ENCODE data around the gene TRMU. TPM values are rescaled to one million over a fixed set of nuclear protein-coding genes. Genes with fewer than 3 reads are reported as not detected.

Gene TRMU
- total and polyA plus RNA-seq, 2 donors = 21.0 to 27.1 TPM

DNA sequence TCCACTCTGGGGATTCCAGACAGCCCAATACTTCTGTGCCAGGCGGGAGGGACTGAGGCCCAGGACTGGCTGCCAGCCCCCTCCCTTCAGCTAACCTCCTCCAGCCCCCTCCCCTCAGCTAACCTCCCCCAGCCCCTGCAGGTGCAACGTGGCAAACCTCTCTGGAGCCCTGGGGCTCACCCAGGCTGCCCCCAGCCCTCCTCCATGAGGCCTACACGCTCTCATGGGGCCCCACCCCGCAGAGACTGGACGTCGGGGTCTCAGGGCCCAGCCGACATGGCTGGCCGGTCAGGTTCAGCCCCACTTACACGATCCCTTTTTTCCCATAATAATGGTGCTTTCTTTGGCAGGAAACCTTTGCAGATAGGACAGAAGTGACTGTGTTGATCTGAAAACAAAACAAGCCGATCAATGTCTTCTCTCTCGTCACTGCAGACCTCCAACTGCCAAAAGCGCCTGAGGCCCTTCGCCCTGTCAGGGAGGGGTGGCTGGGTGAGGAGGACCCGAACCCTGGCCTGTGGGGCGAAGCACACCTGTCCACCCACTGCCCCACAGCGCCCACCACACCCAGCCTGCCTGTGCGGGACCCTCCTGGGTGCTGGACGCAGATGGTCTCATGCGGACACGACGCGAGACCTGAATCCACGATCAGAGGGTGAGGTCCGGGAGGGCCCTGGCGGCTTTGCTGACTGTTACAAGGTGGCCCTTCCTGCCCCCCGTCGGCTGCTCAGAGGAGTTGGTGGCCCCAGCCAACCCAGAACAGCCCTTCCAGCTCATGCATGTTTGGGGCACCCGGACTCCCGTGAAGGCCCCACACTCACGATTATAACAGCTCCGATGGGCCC, 33.6 kb downstream of the TRMU start:
- Histone ChIP-seq H3K4me3 (ENCODE audit: low read depth, low read length) (no peak overlapping the region), H3K27ac (ENCODE audit: low read depth) (no peak overlapping the region), H3K36me3 (ENCODE audit: insufficient read depth) (peaks cover 1% of the 10 kb centered on the region), H3K4me1 (ENCODE audit: insufficient read depth) (no peaks in the 10 kb centered on the region)
- DNase-seq (ENCODE audit: extremely low spot score) = no peak
- WGBS = 90% methylated on average over 31 of the region's 31 CpGs

DNA sequence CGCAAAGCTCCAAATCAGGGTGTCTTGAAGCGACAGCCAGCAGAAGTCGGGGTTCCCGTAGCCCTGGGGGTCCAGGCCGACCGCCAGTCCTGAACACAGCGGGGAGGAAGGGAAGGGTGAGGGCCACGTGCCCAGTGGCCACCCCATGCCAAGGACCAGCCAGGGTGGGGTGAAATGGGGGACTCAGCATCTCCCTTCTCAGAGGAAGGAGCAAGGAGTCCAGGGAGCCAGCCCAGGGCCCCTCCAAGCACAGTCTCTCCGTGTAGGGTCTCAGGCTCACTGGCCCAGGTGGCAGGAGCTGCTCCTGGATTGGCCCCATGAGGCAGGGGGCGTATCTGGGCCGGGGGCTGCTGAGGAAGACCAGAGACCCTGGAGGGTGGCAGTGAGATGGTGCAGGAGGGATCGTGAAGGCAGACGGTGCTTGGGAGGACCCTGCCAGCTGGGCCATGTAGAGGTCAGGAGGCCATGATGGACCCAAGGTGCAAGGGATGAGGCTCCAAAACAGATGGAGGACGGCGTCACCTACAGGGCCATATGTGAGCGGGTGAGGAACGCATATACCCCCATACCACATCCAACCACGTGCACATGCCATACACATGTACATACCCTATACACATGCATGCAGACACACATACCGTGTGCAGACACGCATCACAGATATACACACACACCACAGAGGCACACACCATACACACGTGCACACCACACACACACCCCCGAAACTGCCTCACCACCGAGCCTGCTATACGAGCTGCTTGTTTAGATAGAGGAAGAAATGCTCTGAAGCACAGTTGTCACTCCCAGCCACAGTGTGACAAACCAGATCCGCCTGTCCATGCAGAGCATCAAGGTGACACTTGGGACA, 34.4 kb downstream of the TRMU start:
- WGBS = 84% methylated on average over 25 of the region's 25 CpGs

DNA sequence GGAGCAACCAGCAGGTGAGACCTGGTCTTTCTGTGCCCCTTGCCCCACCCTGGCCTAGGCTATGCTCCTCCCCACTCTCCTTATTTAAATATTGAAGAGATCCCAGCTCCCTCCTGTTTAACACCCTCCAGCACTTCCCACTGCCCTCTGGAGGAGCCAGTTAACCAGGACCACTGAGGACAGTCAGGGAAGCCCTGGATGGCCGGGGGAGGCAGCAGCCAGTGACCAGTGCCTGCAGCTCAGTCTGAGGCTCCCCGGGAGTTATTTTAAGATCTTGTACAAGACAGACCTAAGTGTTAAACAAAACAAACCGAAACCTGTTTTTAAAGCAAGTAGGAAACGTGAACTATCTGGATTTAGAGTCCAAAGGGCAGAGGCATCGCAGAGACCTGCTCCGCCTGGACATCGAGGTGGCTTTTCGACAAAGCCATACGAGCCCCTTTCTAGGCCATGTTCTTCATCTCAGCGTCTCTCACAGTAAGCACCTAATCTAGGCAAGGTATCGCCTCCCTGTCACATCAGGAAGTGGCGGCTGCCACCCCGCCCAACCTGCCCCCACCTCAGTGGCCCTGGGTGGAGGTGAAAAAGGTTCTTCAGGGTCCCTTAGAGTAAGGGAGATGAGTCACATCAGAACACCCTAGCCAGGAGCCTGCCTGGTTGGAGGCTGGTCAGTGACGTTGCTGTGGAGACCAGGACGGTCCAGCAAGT, 35.2 kb downstream of the TRMU start:
- DNase-seq (ENCODE audit: extremely low spot score) = no peak
- no peaks in the 10 kb centered on the region for H3K36me3 ChIP-seq (ENCODE audit: insufficient read depth)
- H3K4me3 ChIP-seq (ENCODE audit: low read depth, low read length) = no peak overlapping the region
- 76% methylated on average over 15 of the region's 15 CpGs for WGBS
- no peak overlapping the region for H3K27ac ChIP-seq (ENCODE audit: low read depth)
- no peaks in the 10 kb centered on the region for H3K4me1 ChIP-seq (ENCODE audit: insufficient read depth)

More for the DNA sequence above, 34.4 kb downstream of the TRMU start:
- H3K36me3 ChIP-seq (ENCODE audit: insufficient read depth) = peaks cover 1% of the 10 kb centered on the region
- H3K4me1 ChIP-seq (ENCODE audit: insufficient read depth) = no peaks in the 10 kb centered on the region
- H3K27ac ChIP-seq (ENCODE audit: low read depth) = no peak overlapping the region
- DNase-seq (ENCODE audit: extremely low spot score) = no peak
- H3K4me3 ChIP-seq (ENCODE audit: low read depth, low read length) = no peak overlapping the region

DNA sequence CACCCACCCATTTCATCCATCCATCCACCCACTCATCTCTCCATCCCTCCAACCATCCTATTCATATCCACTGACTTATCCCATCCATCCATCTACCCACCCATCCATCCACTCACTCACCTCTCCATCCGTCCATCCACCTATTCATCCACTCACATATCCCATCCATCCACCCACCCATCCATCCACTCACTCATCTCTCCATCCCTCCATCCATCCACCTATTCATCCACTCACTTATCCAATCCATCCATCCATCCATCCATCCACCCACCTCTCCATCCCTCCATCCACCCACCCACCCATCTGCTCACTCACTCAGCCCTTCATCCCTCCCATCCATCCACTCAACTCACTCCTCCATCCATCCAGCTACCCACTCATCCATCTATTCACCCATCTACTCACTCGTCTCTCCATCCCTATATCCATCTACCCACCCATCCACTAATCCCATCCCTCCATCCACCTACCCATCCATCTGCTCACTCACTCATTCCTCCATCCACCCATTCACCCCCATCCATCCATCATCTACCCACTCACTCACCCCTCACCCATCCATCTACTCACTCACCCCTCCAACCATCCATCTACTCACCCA, 36.2 kb downstream of the TRMU start:
- Histone ChIP-seq H3K27ac (ENCODE audit: low read depth) (no peak overlapping the region), H3K4me1 (ENCODE audit: insufficient read depth) (no peaks in the 10 kb centered on the region), H3K4me3 (ENCODE audit: low read depth, low read length) (no peak overlapping the region), H3K36me3 (ENCODE audit: insufficient read depth) (no peaks in the 10 kb centered on the region)
- WGBS = 89% methylated on average over 2 of the region's 2 CpGs
- no peak for DNase-seq (ENCODE audit: extremely low spot score)

DNA sequence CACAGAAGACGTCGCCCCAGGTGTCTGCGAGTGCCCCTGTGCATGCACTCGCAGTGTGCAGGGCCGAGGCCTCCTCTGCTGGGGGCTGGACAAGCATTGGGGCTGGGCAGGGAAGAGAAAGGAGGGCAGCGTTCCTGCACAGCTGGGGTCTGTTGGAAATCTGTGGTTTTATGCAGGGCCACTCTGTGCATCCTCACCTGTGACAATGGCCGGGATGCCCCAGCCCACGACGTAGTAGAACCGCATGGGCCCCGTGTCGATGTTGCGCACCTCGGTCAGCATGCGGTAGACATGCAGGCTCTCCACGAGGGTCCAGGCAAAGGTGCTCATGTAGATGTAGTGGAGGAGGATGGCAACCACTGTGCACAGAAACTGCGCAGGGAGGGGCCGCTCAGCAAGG, 37.2 kb downstream of the TRMU start:
- DNase-seq (ENCODE audit: extremely low spot score) = no peak
- Histone ChIP-seq H3K36me3 (ENCODE audit: insufficient read depth) (no peaks in the 10 kb centered on the region), H3K4me1 (ENCODE audit: insufficient read depth) (no peaks in the 10 kb centered on the region), H3K27ac (ENCODE audit: low read depth) (no peak overlapping the region), H3K4me3 (ENCODE audit: low read depth, low read length) (no peak overlapping the region)
- 91% methylated on average over 18 of the region's 18 CpGs for WGBS

DNA sequence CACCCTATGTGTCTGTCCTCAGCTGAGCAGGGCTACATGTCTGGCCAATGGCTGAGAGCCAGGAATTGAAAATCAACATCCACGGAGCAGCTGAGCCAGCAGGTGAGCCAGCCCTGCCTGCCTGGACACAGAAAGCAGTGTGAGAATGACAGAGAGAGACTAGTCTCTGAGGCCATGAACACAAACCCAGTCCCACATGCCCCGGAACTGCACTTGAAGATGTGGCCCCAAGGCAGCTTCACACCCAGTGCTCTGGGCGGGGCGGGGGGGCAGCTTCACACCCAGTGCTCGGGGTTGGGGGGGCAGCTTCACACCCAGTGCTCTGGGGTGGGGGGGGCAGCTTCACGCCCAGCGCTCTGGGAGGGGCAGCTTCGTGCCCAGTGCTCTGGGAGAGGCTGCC, 37.6 kb downstream of the TRMU start:
- Histone ChIP-seq H3K4me1 (ENCODE audit: insufficient read depth) (no peaks in the 10 kb centered on the region), H3K4me3 (ENCODE audit: low read depth, low read length) (no peak overlapping the region), H3K27ac (ENCODE audit: low read depth) (no peak overlapping the region), H3K36me3 (ENCODE audit: insufficient read depth) (no peaks in the 10 kb centered on the region)
- DNase-seq (ENCODE audit: extremely low spot score) = no peak
- WGBS = 70% methylated on average over 8 of the region's 8 CpGs

DNA sequence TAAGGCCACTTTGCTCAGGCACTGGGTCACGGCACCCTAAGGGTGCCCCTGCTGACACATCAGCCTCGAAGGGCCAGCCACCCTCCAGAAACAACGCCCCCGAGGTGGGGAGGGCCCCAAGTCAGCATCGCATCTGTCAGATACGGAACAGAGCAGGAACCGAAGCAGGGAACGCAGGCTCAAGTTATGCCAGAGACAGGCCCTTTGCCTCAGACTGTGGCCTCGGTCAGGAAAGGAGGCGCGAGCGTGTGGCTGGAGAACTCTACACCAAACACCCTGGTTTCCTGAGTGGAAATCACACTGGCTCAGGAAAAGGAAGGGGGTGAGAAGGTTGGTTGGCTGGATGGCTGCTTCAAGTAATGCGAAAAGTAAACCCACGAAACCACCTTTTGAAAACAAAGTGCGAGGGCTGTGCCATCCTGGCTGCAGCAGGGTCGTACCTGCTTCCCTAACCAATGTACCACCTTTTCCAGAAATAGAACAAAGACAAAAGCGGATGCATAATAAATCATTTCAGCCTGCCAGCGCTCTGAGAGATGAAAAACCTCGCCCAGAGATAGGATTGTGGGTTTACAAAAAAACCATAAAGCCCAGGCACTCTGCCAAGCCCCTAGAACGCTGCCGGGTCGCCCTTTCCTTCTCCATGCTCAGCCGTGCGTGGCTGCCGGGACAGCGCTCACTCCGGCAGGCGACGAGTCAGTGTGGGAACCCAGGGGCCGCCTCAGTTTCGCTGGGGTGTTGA, 38.6 kb downstream of the TRMU start:
- Histone ChIP-seq H3K27ac (ENCODE audit: low read depth) (no peak overlapping the region), H3K36me3 (ENCODE audit: insufficient read depth) (no peaks in the 10 kb centered on the region), H3K4me1 (ENCODE audit: insufficient read depth) (no peaks in the 10 kb centered on the region)

DNA sequence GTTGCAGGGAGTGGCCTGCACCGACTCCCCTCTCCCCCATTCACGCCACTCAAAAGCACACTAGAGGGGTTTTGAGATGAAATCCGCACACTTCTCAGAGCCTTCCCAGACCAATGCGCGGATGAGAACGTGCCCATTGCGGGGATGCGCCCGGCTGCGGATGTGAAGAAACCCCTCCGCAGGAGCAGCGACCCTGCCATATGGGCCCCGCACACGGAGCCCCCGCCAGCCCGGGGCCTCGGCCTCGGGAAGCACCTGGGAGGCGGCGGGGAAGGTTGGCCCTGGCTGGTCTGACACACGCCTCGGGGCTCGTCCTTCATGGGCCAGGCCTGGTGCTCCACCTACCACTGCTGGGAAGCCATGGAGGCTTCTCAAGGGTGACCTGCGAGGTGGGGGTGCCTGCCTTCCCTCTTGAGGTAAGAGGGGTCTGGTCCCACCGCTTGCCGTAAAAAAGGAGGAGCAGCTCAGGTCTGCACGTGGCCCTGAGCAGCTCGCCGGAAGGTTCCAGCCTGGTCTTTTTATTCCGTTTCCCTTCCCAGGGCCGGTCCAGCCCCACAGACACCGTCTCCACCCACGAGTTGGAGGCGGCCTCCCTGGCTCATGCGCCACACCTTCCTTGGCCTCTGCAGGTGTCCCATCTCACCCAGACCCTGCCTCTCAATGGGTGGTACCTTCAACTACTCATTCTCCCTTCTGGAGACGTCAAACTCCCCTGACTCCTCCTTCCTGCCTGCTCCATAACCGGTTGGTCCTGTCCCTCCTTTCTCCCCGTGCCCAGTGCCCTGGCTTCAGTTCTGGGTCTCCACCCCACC, 39.4 kb downstream of the TRMU start:
- no peak for DNase-seq (ENCODE audit: extremely low spot score)
- Histone ChIP-seq H3K4me1 (ENCODE audit: insufficient read depth) (no peaks in the 10 kb centered on the region), H3K4me3 (ENCODE audit: low read depth, low read length) (no peak overlapping the region), H3K27ac (ENCODE audit: low read depth) (peak overlapping the region; percentile 34), H3K36me3 (ENCODE audit: insufficient read depth) (no peaks in the 10 kb centered on the region)
- 89% methylated on average over 38 of the region's 38 CpGs for WGBS

More for the DNA sequence above, 38.6 kb downstream of the TRMU start:
- H3K4me3 ChIP-seq (ENCODE audit: low read depth, low read length) = no peak overlapping the region
- 49% methylated on average over 31 of the region's 31 CpGs for WGBS
- DNase-seq (ENCODE audit: extremely low spot score) = no peak

DNA sequence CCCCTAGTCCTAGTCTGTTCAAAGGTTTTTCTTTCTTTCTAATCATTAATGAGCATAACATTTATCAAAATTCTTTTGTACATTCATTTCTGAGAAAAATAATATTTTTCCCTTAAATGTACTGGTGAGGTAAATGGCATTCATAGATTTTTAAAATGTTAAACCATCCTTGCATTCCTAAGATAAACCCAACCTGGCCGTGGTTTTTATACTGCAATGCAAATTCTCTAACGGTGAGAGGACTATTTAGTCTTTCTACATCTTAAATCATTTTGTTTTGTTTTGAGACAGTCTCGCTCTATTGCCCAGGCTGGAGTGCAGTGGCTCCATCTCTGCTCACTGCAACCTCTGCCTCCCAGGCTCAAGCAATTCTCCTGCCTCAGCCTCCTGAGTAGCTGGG, 40.6 kb downstream of the TRMU start:
- H3K27ac ChIP-seq (ENCODE audit: low read depth) = no peak overlapping the region
- 95% methylated on average over 3 of the region's 3 CpGs for WGBS
- no peaks in the 10 kb centered on the region for H3K4me1 ChIP-seq (ENCODE audit: insufficient read depth)
- no peak for DNase-seq (ENCODE audit: extremely low spot score)
- no peaks in the 10 kb centered on the region for H3K36me3 ChIP-seq (ENCODE audit: insufficient read depth)
- H3K4me3 ChIP-seq (ENCODE audit: low read depth, low read length) = no peak overlapping the region

DNA sequence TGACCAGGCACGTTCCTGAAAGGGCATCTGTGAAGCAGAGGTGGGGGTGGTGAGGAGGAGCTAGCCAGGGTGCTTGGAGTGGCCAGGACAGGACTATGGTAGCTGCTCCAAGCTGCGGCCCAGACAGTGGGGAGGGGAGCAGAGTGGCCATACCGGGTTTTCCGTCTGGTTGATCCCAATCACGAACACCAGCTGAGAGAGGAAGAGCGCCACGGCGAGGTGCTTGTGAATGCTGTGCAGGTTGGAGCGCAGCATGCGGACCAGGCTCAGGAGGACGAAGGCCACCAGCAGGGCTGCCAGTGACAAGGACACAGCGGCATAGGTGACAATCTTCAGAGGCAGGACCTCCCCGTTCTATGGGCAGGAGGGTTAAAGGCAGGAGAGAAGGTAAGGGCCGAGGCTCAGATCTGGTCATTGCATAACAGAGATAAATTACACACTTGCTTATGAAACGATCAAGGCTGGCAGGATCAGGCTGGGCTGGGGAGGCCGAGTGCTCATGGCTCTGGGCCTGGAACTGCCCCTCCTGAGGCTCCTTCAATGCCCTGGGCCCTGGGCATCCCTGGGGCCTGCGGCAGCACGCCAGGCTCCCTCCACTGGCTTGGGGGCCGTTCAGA, 41.5 kb downstream of the TRMU start:
- Histone ChIP-seq H3K4me3 (ENCODE audit: low read depth, low read length) (no peak overlapping the region), H3K4me1 (ENCODE audit: insufficient read depth) (no peaks in the 10 kb centered on the region), H3K36me3 (ENCODE audit: insufficient read depth) (no peaks in the 10 kb centered on the region), H3K27ac (ENCODE audit: low read depth) (peak overlapping the region; percentile 59)
- 87% methylated on average over 19 of the region's 19 CpGs for WGBS
- no peak for DNase-seq (ENCODE audit: extremely low spot score)

DNA sequence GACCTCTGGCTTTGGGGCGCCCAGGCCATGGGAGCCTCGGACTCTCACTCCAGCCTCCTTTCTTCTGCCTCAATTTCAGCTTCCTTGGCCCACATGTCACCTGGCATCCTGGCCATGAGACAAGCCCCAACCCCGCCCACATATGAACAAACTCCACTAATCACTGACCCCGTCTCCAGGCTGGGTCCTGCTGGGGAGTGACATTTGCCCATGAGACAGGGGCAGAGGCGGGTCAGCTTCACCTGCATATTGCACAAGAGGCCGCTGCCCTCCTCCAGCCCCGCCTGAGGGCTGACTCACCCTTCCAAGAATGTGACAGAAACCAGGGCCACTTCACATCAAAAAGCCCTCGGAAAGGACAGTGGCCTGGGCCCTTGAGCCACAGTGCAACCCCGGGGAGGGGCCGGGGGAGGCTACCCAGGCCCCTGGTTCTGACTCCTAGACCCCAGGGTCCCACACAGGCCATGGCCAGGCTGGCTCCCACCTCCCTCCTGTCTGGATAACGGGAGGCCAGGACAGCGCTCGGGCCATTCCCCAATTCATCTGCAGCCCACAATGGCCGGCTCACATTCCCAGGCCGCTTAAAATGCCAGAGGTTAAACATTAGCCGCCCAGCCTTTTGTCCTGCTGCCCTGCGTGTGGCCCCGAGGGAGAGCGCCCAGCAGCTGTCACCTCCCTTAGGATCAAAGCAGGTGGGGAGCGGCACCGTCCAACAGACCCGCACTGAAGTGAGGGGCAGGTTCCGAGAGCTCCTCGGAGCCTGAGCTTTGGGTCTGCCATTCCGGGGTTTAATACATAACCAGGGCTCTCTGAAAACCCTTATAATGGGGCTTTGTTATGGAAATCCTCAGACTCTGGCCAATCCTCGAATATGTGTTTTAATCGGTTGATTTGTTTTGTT, 42.3 kb downstream of the TRMU start:
- no peak for DNase-seq (ENCODE audit: extremely low spot score)
- H3K27ac ChIP-seq (ENCODE audit: low read depth) = peak overlapping the region; percentile 59
- no peak overlapping the region for H3K4me3 ChIP-seq (ENCODE audit: low read depth, low read length)
- no peaks in the 10 kb centered on the region for H3K4me1 ChIP-seq (ENCODE audit: insufficient read depth)
- no peaks in the 10 kb centered on the region for H3K36me3 ChIP-seq (ENCODE audit: insufficient read depth)
- WGBS = 69% methylated on average over 27 of the region's 27 CpGs
